HG02588 (cell line): ENCODE data around the gene BTAF1.

Source experiments
- ATAC-seq: cut with Tn5 transposase; IDR thresholded peaks from one replicate; pipeline ENCODE4 v1.9.1; 2021; ENCODE audit warnings: mild to moderate bottlenecking, moderate library complexity; ENCODE audit not compliant: unreplicated experiment

Gene BTAF1

DNA sequence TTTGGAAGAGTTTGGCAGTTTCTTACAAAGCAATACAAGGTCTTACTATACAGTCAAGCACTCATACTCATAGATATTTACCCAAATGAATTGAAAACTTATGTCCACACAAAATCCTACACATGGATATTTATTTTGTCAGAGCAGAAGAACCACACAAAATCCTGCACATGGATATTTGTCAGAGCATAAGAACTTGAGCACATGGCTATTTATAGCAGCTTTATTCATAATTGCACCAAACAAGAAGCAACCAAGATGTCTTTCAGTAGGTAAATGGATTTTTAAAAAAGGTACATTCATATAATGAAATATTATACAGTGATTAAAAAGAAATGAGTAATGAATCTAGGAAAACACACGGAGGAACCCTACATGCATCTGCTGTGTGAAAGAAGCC, 115.4 kb downstream of the BTAF1 start:
- ATAC-seq, result no peak

DNA sequence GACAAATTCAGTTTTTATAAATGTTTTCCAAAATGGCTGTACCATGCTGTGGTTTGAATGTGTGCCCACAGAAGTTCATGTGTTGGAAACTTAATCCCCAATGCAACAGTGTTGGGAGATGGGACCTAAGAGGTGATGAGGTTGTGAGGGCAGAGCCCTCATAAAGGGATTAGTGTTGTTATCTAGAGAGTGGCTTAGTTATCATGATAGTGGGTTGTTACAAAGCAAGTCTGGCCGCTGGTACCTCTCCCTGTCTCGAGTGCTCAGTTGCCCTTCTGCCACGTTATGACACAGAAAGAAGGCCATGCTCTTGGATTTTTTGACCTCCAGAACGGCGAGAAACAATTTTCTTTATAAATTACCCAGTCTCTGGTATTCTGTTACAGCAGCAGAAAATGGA, 119.0 kb downstream of the BTAF1 start:
- ATAC-seq, result no peak

- ATAC-seq, result no peak
Observed at GRCh38 chr10:92045641-92046106, 122.1 kb downstream of the BTAF1 start.

DNA sequence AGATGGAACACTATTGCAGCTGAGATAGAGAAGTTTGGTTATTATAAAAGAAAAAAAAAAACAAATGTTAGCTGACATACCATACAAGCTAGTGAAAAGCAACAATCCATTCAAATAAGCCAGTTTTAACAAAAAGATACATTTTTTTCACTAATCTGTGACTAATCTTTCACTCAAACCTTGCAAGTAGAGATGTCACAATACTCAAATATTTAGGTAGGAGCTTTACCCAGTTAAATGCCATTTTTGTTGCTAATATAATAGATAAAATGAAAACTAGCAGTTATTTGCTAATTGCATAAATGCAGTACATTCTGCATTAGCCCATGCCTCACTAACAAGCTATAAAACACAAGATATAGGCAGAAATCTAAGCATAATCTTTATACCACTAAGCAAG, 123.6 kb downstream of the BTAF1 start:
- no peak for ATAC-seq

DNA sequence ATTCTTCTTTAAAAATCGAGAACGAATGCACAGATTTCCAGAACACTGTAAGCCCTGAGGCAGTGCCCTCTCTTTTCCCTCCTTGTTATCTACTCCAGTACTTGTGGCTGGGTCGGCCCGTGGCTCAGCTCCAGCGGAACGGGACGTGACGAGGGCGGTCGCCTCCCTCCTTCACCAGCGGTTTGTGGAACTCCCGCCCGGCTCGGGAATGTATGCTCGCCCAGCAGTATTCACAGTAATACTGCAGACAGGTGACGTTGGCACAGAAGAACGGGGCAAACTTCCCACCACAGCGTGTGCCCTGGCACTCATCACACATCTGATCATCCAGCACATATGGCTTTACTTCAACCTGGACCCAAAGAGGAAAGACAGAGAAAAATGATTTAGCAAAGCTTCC, 128.5 kb downstream of the BTAF1 start:
- ATAC-seq, result no peak

- no peak for ATAC-seq
Observed at GRCh38 chr10:92052741-92053140, 129.2 kb downstream of the BTAF1 start.

- ATAC-seq, result no peak
Observed at GRCh38 chr10:92054807-92055206, 131.2 kb downstream of the BTAF1 start.

DNA sequence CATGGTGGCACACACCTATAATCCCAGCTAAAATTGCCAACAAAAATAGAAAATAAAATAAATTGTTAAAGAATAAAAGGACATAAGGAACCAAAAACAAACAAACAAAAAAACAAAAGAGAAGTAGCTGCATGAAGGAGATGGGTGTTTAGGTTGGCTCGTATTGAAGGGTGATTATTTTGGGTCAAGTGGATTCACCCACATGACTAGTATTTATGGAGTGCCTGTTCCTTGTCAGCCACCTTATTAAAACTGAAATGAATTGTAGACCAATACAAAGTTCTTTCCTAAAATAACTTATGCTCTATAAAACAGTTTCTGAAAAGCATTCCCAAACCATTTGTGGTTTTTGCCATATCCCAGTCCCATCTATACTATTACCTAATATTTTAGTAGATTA, 138.7 kb downstream of the BTAF1 start:
- ATAC-seq, result no peak

DNA sequence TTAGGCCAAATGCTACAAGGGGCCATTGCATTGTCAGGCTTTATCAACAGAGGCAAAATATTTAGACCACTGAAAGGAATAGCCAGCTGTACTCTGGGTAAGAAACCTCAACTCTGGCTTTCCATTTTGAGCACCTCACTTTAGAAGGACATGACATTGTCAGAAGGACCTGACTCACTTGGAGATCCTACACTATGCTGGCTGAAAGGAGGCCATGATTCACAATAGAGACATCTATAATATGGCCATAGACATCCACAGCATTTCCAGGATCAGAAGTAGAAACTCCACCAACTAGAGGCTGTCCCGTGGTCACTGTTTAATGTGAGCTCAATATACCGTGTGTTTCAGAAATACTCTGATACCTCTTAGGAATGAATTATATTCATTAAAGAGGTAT, 140.9 kb downstream of the BTAF1 start:
- ATAC-seq, result no peak

GRCh38 chr10:92066386-92066785, 142.8 kb downstream of the BTAF1 start:
- ATAC-seq, result no peak

DNA sequence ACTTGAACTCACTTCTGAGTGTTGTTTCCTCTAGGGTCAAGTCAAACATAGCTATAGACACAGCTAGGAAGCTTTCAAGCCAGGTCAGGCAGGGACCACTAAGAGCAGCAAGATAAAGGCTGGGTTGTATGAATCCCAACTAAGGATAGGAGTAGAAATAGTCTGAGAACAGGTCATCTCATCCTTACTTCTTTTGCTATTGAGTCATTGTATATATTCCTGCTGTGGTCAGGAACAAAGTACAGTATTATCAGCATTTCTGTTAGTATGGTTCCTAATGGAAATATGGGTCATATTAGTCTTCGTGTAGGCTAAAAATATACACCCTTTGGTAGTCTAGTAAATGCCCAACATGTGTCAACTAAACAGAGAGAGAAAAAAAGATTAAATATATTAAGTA, 145.3 kb downstream of the BTAF1 start:
- ATAC-seq, result no peak

- no peak for ATAC-seq
Observed at GRCh38 chr10:92074126-92074887, 150.7 kb downstream of the BTAF1 start.

- ATAC-seq, result no peak
Observed at GRCh38 chr10:92075829-92076228, 152.3 kb downstream of the BTAF1 start.

- ATAC-seq, result no peak
Observed at GRCh38 chr10:92076722-92077121, 153.2 kb downstream of the BTAF1 start.

GRCh38 chr10:92079003-92079402, 155.4 kb downstream of the BTAF1 start:
- no peak for ATAC-seq
